GM18907 (cell line): ENCODE results near the gene MTA1.

Experiments
- ATAC-seq: cut with Tn5 transposase; IDR thresholded peaks from one replicate; pipeline ENCODE4 v1.9.1; 2021; ENCODE audit warnings: mild to moderate bottlenecking, moderate library complexity; ENCODE audit not compliant: unreplicated experiment

MTA1 gene

DNA sequence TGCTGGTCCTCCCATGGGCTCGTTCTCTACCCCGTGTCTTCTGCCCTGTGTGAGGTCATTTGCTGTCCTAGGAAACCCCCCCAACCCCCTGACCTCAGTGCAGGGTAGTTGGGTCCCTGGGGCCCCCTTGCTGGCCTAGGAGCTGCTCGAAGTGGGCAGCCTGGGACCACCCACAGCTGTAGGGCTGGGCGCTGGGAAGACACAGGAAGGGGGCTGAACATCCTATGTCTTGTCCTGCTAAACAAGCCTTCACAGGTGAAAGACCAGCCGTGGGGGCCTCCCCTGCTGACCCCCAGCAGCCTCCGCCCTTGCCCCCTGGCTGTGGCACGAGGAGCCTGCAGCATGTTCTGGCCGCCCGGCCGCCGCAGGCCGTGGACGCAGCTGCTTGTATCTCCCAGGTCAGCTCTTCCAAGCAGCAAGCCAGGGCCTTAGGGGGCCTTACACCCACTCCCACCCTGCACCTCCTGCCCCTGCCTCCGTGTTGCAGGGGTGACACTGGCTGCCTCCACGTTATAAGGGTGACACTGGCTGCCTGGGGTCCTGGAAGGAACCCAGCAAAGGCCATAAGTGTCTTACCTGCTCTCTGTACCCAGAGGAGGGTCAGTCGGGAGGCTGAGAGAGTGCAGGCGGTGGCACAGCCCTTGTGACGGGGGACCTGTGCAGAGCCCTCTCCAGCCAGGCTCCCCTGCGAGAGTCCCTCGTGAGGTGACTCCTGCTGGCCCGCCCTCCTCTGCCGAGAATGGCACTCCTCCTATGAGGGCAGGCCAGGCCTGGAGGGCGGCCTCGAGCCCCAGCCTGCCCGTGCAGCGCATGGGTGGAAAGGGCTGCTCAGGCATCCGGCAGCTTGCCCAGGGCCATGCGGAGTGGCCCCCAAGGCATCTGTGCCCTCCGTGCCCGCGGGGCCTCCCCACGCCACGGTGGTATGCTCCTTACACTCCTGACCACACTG lies 32.8 kb upstream of the MTA1 start:
- no peak for ATAC-seq

DNA sequence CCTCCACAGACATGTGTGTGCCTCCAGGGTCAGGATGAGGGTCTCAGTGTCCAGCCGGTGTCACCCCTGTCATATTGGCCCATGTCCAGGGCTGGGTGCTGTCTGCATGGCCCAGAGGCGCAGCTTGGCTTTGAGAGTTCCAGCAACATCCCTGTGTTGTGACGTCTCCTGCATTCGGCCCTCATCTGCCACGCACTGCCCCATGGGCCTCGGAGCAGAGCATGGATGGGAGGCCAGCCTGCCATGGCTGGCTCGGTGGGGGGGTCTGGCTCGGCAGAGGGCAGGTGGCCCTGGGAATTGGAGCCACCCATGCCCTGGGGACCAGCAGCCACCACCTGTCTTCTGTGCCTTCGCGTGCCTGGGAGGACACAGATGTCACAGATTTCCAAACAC lies 32.1 kb upstream of the MTA1 start:
- ATAC-seq = no peak

DNA sequence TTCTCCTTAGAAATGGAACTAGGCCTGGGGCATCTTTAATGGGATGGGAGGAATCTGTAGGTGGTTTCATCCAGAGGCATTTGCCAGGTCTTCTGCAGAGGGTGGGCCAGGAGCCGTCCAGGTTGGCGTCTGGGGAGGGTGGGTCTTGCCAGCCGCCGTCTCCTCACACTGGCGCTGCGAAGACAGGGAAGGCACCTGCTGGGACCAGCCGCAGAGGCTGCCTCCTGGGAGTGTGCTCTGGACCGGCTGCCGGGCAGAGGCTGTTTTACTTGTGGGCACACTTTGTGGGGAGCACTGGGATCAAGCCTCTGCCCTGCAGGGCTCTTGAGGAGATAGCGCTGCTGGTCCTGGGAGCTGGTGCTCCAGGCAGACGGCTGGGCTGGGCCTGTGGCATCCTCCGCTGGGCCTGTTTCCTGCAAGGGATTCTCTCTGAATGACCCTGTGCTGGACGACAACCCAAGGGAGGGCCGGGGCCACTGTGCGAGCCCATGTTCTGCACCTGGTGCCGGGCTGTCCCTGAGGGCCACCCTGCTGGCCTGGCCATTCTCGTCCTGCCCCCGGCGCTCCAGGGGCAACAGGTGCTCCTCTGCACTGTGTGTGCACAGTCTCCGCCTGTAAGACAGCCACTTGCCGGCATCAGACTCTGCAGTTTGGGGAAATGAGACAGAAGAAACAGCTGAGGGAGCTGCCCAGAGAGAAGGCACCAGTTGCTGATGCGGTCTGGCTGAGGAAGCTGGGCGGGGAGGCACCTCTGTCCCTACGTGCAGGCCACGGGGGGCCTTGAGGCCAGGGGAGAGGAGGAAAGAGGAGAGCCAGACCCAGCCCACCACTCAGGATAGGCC lies 31.3 kb upstream of the MTA1 start:
- no peak for ATAC-seq

DNA sequence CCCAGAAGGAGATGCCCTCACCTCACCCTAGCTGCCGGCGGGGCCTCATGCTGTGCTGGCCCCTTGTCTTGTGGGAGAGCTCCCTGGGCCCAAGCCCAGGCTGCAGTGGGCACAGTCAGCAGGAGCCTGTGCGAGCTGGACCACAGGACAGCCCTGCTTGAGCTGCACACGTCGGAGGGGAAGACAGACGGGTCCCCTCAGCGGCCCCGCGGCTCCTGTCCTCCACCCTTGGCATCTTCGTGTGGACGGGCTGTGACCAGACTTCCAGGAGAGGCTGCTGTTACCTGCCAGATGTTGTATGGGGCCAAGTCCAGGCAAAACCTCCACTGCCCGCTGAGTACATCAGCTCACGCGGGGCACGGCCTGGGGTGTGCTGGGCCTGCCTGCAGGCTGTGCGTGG lies 30.7 kb upstream of the MTA1 start:
- no peak for ATAC-seq

DNA sequence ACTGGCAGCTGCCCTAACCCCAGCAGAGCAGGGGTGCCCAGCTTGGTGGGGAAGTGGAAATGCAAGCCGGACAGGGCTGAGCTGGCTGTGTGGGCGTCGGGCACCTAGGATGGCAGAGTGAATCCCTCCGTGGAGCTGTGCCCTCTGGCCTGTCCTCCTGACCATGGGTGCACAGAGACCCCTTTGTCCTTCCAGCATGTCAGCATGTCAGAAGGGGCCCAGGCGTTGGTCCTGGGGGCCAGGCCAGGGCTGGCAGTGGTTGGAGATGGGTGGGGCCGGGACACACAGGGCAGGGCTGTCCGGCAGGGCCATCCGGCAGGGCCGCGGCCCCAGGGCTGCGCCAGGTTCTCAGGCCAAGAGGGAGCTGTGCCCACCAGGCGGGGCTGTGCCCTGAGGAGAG lies 30.1 kb upstream of the MTA1 start:
- no peak for ATAC-seq

DNA sequence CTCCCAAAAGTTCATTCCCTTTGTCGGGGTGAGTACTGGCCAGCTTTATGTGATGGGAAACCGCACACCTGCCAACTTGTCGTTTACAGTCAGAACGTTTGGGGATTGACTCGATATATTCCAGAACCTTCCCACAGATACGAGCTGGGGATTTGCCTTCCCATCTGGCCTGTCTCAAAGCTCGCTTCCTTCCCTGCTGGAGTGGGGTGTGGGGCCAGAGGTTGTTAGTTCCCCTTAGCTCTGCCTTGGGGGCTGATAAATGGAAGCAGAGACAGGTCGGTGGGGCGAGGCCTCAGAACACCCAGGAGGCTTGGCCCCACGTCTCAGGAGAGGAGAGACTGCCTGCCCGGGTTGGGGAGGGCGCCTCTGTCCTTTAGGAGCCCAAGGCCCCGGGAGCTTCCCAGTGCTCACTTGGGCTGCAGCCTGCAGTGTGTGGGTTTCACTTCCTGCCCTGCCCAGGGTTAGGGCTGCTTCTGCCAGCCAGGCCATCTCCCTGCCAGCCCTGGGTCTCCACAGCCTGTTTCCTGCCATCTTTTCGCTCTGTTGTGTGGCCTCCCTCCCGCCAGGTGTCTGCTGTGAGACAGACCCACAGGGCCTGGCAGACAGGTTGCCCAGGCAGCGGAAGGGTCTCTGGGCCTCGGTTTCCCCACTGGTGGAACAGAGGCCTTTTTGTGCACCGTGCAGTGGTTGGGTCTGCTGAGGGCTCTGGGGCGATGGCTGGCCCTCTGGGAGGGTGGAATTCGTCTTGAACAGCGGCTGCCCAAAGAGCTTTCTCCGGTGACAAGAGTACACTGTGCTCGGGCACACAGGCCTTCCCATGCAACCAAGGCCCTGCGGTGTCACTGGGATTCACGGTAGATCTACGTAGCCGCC lies 29.4 kb upstream of the MTA1 start:
- ATAC-seq = no peak

DNA sequence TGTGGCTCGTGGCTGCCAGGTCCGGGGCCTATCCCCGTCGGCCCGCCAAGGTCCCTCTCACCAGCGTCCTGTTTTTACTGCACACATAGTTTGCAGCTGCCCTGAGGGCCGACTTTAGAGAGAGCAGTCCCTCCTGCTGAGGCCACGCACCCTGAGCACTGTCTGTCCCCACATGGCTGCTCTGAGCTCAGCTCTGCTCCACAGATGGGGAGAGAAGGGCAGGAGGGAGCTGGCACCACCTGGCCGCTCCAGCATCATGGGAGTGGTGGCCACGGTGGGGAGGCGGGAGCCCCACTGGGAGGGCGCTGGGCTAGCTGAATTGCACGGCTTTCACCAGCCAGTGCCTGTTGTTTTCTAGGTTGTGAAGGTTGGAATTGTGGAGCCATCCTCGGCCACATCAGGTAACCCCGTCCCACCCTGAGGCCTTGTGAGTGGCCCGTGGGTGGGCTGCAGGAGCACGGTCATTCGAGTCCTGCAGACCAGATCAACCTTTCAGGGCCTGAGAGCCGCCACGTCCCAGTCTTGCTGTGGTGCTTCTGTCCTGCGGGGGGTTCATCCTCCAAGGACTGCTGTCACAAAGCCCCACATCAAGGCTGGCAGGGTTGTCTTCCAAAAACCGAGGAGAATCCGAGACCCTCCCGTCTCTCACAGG lies 28.7 kb upstream of the MTA1 start:
- ATAC-seq = no peak

DNA sequence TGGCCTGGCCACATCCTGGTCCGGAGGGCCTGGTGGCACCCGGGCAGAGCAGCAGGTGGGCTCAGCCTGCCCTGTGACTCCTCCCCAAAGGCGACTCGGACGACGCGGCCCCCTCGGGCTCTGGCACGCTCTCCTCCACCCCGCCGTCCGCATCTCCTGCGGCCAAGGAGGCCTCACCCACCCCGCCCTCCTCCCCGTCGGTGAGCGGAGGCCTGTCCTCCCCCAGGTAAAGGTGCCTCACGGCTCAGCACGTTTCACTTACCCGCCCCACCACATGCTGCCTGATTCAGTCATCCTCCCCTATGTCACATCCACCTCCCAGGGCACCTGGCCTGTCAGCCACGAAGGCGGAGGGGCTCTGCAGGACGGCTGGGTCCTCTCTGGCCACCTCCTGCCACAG lies 28.1 kb upstream of the MTA1 start:
- no peak for ATAC-seq

DNA sequence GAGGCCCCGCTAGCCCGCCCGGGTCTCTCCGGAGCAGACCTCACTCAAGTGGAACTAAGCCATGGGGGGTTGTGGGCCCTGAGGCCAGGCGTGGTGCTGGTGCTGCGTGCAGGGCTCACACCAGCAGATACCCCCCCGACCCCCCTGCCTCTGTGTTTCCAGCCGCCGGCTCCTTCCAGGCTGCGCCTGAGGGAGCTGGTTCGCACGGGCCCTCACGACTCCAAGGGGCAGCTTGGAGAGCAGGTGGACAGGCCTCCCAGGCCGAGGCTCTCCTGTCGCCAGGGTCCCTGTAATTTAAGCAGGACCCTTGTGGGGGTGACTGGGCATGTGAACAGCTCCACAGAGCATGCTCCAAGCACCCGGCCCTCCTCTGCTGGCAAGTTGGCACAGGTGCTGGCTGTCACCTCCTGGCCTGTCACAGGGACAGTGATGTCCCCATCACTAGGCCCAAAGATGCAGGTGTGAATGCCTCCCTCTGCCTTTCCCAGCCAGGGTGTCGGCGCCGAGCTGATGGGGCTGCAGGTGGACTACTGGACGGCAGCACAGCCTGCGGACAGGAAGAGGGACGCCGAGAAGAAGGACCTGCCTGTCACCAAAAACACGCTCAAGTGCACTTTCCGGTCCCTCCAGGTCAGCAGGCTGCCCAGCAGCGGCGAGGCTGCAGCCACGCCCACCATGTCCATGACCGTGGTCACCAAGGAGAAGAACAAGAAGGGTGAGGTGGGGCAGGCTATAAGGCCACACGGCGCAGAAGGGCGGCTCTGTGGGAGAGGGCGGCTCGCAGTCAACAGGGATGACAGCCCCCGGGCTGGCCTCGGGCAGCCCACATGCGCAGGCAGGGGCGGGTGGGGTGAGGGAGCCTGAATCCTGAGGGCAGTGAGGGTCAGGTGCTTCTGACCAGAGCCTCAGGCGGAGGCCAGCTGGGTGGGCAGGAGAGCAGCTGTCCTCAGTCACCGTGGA lies 27.2 kb upstream of the MTA1 start:
- no peak for ATAC-seq

DNA sequence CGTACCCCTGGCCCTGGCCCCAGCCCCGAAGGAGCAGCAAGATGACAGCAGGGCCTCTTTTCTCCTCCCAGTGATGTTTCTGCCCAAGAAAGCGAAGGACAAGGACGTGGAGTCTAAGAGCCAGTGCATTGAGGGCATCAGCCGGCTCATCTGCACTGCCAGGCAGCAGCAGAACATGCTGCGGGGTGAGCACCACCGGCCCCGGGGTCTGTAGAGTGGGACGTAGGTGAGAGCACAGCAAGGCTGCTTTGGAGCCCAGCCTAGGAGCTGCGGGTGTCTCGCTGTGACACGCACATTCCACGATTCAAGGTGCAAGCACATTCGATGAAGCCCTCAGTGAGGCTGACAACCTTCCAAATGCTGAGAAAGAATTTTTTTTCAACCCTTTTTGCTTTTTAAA lies 26.5 kb upstream of the MTA1 start:
- no peak for ATAC-seq

DNA sequence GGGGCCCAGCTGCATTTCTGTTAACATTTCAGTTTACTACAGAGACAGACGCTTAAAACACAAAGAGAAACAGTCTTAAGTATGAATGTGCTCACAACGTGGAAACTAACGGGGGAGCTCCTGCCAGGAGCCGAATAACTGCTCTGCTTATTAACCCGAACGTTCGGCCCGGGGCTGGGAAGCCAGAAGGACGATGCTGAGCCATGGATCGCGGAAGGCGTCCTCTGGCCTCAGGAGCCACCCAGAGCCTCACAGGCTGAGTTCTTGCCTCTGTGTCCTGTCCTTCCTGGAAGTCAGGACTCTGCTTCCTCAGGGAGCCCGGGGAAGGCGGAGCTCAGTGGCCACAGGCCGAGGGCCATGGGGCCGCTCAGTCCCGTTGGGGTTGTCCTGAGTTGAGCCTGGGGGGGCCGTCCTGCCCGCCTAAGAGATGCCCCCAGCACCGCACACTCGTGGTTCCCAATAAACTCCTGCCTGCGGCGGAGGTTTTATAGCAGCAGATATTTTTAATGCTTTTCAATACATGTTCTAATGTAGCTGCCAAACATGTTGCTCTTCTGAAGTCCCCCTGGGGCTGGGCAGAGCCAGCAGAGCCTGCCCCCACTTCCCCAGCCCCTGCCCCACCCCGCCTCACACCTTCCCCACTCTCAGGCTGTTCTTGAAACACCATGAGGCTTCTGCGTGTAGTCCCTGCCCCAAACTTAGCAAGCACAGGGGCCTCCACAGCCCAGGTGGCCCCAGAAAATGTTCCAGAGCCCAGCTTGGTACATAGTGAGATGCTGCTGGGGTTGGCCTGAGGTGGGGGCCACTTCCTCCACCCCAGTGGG lies 24.7 kb upstream of the MTA1 start:
- ATAC-seq = no peak

DNA sequence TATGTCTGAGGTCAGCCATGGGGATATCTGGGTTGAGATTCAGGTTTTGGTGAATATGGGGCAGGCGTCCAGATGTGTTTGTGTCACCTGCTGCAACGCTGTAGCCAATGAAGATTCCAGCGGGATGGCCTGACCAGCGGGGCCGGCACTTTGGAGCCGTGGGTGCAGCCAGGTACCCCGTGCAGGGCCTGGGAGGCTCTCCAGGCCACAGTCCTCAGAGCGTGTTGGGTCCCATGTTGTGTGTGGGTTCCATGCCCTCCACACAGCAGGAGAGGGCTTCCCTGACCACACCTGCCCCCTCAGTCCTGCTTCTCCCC lies 24.1 kb upstream of the MTA1 start:
- ATAC-seq = no peak

DNA sequence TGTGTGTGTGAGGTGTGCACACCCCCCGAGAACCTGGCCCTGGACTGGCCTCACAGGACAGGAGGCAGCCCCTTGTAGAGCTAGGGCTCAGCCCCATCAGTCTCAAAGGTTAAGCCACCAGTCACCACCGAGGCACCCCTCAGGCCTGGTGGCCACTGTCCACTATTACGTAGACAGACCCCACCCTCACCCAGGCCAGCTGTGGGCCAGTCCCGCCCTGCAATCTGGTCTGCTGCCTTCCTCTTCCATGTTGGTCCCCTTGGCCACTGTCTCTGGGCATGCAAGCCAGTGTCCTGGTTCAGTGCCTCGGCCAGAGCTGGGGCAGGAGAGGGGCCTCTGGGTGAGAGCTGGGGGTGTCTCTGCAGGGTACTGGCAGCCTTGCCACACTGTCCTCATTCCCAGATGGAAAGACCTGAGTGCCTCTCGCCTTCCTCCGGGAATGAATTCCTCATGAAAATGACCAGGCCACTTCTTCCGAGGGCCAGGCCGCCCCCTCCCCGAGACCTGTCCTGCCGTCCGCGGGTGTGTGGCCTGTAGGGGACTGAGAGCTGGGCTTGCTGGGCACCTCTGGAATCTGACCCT lies 22.2 kb upstream of the MTA1 start:
- ATAC-seq = peak; percentile 2

DNA sequence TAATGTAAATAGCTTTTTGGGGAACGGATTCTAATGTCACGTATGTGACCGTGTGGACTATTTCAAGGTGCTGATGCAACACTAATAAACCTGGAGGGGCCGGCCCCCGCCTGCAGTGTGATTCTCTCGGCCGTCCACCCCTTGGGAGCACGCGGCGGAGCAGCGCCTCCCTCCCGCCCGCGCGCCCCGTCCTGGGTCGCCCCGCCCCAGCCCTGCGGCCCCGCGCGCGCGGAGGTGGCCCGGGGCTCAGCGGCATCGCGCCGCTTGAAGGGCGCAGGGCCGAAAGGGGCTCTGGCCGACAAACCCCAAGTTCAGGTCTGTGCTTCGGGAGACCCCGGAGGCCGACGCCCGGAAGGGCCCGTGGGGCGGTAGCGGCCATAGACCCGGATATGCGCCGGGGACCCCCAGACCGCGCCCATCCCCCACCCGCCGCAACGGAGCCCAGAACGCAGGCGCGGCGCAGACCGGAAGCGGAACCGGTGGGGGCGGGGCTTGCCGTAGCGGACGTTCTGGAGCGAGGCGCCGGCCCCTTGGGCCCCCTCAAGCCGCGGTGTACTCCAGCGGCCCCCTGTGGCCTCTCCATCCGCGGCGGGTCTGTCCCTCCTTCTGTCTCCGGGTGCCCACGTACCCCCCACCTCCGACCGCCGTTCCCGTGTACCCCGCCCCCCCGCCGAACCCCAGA lies 21.4 kb upstream of the MTA1 start, which contains the start of gene TEX22:
Gene TEX22 (plus strand): TSS at position 495 of the 682 bp plus-strand sequence. CDS start 803 bp downstream, outside the sequence.
- ATAC-seq = peak; percentile 77

DNA sequence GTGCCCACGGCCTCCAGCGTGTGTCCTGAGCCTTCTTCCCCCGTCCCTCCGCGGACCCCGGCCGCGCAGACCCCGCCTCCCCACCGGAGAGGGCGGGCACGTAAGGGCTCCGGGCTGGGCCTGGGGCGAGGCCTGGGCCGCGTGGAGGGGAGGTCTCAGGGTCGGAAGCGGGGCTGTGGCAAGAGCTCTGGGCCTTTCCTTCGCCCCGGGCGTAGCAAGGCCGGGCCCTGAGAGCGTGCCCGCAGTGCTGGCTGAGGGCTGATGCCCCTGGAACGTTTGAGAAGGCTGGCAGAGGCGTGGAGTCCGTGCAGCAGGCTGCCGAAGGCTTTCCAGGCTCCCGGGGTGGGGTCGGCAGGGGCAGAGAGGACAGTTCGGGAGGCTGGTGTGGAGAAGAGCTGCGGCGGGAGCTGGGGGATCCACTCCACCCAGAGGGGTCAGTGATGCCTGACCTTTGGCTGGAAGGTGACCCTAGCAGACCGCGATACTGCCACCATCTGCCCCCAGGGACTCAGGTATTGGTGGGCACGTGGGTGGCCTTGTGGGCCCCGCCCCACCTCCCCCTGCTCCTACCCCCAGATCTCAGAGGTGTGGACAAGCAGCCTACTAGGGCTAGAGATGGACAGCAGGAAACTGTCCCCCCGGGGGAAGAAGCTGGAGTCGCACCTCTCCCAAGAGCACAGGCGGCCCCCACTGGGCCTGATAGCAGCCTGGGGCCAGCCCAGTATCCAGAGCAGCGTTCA lies 20.7 kb upstream of the MTA1 start:
- ATAC-seq = peak; percentile 36

DNA sequence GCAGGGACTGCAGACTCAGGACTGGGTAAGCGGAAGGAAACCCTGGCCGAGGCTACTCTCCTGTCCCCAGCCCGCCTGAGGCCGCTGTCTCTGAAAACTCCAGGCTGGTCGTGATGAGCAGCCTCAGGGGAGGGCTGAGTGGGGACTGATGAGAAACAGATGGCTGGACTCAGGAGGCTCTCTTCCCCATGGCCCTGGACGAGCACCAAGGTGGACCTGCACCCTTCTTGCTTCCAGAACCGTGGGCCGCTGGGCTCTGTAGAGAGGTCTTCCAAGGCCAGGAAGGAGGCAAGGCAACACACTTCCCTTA lies 20.2 kb upstream of the MTA1 start:
- ATAC-seq = no peak

DNA sequence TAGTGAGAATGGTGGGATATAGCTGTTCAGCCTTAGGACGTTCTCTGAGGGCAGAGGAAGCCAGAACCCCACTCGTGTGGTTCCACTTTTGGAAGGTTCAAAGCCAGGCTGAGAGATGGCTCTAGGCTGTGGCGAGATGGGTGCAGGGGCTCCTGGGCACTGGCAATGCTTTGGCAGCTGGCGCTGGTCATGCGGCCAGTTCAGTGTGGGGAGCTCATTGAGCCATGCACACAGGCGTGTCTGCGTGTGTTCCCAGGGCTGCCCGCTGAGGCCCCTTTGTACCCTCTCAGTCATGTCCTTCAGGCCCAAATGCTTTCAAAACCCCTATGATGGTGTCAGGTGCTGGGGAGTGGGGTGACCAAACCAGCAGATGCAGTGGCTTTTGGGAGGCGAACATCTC lies 19.6 kb upstream of the MTA1 start:
- no peak for ATAC-seq
